ENCODE results near the gene RAB4B. TPM values are rescaled to one million over a fixed set of nuclear protein-coding genes. Genes with fewer than 3 reads are reported as not detected.

Gene RAB4B
- total RNA-seq, 4 donors from 2014 or later, result 18.7 to 27.5 (median 20.9) TPM

- H3K9me3 ChIP-seq, result no peaks in the 10 kb centered on the region
- WGBS, 2 donors (ENCODE audit: low coverage in 1 of 2), result 99 to 100% methylated on average over 4 to 8 of the region's 8 CpGs
- H3K27ac ChIP-seq, result no peak overlapping the region
- peaks cover 0 to 57% of the 10 kb centered on the region in 2 donors for H3K36me3 ChIP-seq
- ATAC-seq, result no peak
- H3K27me3 ChIP-seq, result no peaks in the 10 kb centered on the region
- H3K4me3 ChIP-seq, result no peak overlapping the region
- TF ChIP-seq EP300 (IDR thresholded peaks at IDR 0.05), result no peak
- TF ChIP-seq, protein P1, sequence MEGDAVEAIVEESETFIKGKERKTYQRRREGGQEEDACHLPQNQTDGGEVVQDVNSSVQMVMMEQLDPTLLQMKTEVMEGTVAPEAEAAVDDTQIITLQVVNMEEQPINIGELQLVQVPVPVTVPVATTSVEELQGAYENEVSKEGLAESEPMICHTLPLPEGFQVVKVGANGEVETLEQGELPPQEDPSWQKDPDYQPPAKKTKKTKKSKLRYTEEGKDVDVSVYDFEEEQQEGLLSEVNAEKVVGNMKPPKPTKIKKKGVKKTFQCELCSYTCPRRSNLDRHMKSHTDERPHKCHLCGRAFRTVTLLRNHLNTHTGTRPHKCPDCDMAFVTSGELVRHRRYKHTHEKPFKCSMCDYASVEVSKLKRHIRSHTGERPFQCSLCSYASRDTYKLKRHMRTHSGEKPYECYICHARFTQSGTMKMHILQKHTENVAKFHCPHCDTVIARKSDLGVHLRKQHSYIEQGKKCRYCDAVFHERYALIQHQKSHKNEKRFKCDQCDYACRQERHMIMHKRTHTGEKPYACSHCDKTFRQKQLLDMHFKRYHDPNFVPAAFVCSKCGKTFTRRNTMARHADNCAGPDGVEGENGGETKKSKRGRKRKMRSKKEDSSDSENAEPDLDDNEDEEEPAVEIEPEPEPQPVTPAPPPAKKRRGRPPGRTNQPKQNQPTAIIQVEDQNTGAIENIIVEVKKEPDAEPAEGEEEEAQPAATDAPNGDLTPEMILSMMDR (IDR thresholded peaks at IDR 0.05), result no peak
- no peak for TF ChIP-seq POLR2AphosphoS5 (IDR thresholded peaks at IDR 0.05)
- TF ChIP-seq POLR2A (IDR thresholded peaks at IDR 0.05), result no peak
- H3K4me1 ChIP-seq, result peaks cover 0 to 57% (median 28%) of the 10 kb centered on the region in 3 donors
These were observed 22.3 kb upstream of the RAB4B start for GRCh38 chr19:40755791-40756190.

DNA sequence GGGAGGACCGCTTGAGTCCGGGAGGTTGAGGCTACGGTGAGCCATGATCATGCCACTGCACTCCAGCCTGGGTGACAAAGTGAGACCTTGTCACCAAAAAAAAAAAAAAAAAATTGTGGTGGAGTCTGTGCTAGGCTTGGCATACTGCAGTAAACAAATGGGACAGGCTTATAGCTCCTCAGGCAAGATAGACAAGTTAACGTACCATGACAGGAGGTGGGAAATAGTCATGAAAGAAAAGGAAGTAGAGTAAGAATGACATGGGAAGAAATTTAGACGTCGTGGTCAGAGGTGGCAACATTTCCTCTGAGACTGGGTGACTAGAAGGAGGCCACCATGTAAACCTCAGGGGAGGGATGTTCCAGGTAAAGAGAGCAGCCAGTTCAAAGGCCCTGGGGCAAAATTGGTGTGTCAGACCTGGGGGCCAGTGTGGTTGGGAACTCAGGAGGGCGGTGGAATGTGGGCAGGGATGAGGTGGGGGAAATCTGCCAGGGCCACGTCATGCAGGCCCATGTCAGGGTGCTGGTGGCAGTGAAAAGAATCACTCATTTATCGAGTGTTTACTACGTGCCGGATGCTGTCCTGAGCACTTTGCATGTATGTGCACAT, 21.4 kb upstream of the RAB4B start:
- H3K4me3 ChIP-seq, result no peak overlapping the region
- WGBS, 2 donors (ENCODE audit: low coverage in 1 of 2), result 80 to 83% methylated on average over 2 to 7 of the region's 11 CpGs
- TF ChIP-seq, protein P1 (IDR thresholded peaks at IDR 0.05), result no peak
- no peak for TF ChIP-seq POLR2AphosphoS5 (IDR thresholded peaks at IDR 0.05)
- no peak for TF ChIP-seq EP300 (IDR thresholded peaks at IDR 0.05)
- TF ChIP-seq POLR2A (IDR thresholded peaks at IDR 0.05), result no peak
- H3K4me1 ChIP-seq, result peaks cover 0 to 57% (median 28%) of the 10 kb centered on the region in 3 donors
- ATAC-seq, result no peak
- no peaks in the 10 kb centered on the region for H3K27me3 ChIP-seq
- peaks cover 0 to 65% of the 10 kb centered on the region in 2 donors for H3K36me3 ChIP-seq
- H3K27ac ChIP-seq, result no peak overlapping the region
- H3K9me3 ChIP-seq, result no peaks in the 10 kb centered on the region

- peaks cover 0 to 40% (median 17%) of the 10 kb centered on the region in 3 donors for H3K4me1 ChIP-seq
- H3K36me3 ChIP-seq, result peaks cover 4 to 84% of the 10 kb centered on the region in 2 donors
- 80% methylated on average over 1 of the region's 3 CpGs; no CpG with 5 or more reads in 1 of the 2 donors for WGBS, 2 donors (ENCODE audit: low coverage in 1 of 2)
- H3K27ac ChIP-seq, result no peak overlapping the region
- no peak overlapping the region for H3K4me3 ChIP-seq
- no peak for ATAC-seq
- no peaks in the 10 kb centered on the region for H3K27me3 ChIP-seq
- no peaks in the 10 kb centered on the region for H3K9me3 ChIP-seq
- TF ChIP-seq, protein P1 (IDR thresholded peaks at IDR 0.05), result no peak
- TF ChIP-seq POLR2AphosphoS5 (IDR thresholded peaks at IDR 0.05) (no peak), POLR2A (IDR thresholded peaks at IDR 0.05) (no peak), EP300 (IDR thresholded peaks at IDR 0.05) (no peak)
These were observed 19.6 kb upstream of the RAB4B start for GRCh38 chr19:40758491-40758890.

GRCh38 chr19:40759352-40759751, 18.7 kb upstream of the RAB4B start:
- Histone ChIP-seq H3K9me3 (no peaks in the 10 kb centered on the region), H3K27me3 (no peaks in the 10 kb centered on the region), H3K4me1 (peaks cover 0 to 31% (median 9%) of the 10 kb centered on the region in 3 donors), H3K27ac (no peak overlapping the region), H3K4me3 (no peak overlapping the region), H3K36me3 (peaks cover 4 to 93% of the 10 kb centered on the region in 2 donors)
- TF ChIP-seq POLR2A (IDR thresholded peaks at IDR 0.05), result no peak
- no peak for TF ChIP-seq POLR2AphosphoS5 (IDR thresholded peaks at IDR 0.05)
- TF ChIP-seq, protein P1 (IDR thresholded peaks at IDR 0.05), result no peak
- TF ChIP-seq EP300 (IDR thresholded peaks at IDR 0.05), result no peak
- WGBS, 2 donors (ENCODE audit: low coverage in 1 of 2), result 93 to 100% methylated on average over 1 to 6 of the region's 13 CpGs
- ATAC-seq, result no peak
